Measurements from ENCODE around the gene MAP3K14.

The MAP3K14 gene

DNA sequence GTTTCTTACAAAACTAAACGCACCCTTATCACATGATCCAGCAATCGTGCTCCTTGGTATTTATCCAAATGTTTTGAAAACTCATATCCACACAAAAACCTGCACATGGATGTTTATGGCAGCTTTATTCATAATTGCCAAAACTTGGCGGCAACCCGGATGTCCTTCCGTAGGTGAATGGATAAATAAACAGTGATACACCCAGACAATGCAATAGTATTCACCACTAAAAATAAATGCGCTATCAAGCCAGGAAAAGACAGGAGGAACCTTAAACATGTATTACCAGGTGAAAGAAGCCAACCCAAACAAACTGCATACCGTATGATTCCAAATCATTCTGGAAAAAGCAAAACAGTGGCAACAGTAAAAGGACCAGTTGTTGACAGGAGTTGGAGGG is 64.9 kb downstream of the MAP3K14 start:
- Histone ChIP-seq H3K27ac (no peak overlapping the region), H3K4me3 (IDR thresholded peaks at IDR 0.05; ENCODE audit: insufficient read depth, low read depth, low read length) (no peak overlapping the region), H3K79me2 (ENCODE audit: insufficient read depth, low read depth) (no peaks in the 10 kb centered on the region), H2AFZ (ENCODE audit: low read depth) (no peak overlapping the region), H3K27me3 (ENCODE audit: insufficient read depth, low read depth) (no peaks in the 10 kb centered on the region), H3K9ac (no peak overlapping the region), H3K4me1 (ENCODE audit: low read depth, poor library complexity, severe bottlenecking) (peaks cover 17% of the 10 kb centered on the region), H3K36me3 (ENCODE audit: insufficient read depth) (no peaks in the 10 kb centered on the region), H4K20me1 (ENCODE audit: insufficient read depth) (no peaks in the 10 kb centered on the region), H3K4me2 (no peak overlapping the region)
- TF ChIP-seq, protein P1, sequence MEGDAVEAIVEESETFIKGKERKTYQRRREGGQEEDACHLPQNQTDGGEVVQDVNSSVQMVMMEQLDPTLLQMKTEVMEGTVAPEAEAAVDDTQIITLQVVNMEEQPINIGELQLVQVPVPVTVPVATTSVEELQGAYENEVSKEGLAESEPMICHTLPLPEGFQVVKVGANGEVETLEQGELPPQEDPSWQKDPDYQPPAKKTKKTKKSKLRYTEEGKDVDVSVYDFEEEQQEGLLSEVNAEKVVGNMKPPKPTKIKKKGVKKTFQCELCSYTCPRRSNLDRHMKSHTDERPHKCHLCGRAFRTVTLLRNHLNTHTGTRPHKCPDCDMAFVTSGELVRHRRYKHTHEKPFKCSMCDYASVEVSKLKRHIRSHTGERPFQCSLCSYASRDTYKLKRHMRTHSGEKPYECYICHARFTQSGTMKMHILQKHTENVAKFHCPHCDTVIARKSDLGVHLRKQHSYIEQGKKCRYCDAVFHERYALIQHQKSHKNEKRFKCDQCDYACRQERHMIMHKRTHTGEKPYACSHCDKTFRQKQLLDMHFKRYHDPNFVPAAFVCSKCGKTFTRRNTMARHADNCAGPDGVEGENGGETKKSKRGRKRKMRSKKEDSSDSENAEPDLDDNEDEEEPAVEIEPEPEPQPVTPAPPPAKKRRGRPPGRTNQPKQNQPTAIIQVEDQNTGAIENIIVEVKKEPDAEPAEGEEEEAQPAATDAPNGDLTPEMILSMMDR (conservative IDR thresholded peaks at IDR 0.05; ENCODE audit: low read depth, low read length), result no peak

DNA sequence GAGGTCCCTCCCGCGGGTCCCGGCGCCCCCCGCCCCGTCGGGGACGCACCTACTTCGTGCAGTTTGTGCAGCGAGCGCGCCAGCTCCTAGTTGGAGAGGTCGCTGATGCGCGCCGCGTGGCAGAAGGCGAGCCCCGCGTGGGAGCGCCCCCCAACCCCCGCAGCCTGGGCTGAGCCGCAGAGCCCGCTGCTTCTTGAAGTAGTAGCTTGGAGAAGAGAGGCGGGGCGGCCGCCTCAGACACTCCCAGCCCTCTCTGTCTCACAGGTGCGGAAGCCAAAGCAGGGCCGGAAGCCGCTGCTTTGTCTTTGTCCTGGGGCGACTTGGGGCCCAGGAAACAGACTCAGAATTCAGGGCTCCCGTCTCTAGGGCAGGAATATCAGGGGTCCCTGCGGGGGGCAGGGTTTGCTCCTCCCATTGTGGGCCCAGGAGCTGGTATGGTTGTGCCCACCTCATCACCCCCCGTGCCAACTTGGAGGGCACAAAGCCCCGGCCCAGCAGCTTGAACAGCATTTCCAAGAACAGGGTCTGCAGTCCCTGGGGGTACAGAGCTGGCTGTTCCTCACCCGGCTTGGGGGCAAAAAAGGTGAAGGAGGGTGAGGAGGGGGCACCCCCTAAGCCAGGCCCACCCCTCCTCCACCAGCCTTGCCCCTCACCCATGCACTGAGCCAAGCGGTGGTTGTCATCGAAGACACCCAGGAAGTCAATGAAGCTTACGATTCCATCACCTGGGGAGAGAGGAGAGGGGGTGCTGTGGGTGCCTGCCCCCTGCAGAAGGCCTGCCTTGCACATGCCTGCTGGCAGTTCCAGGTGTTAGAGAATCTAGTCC is 68.5 kb downstream of the MAP3K14 start:
- peaks cover 3% of the 10 kb centered on the region; the same call in 1 of the 2 replicates for H3K36me3 ChIP-seq (ENCODE audit: insufficient read depth)
- peaks cover 19% of the 10 kb centered on the region for H3K4me1 ChIP-seq (ENCODE audit: low read depth, poor library complexity, severe bottlenecking)
- H3K27me3 ChIP-seq (ENCODE audit: insufficient read depth, low read depth), result no peaks in the 10 kb centered on the region
- TF ChIP-seq, protein P1 (conservative IDR thresholded peaks at IDR 0.05; ENCODE audit: low read depth, low read length), result no peak
- H3K79me2 ChIP-seq (ENCODE audit: insufficient read depth, low read depth), result no peaks in the 10 kb centered on the region
- no peak overlapping the region for H3K4me3 ChIP-seq (IDR thresholded peaks at IDR 0.05; ENCODE audit: insufficient read depth, low read depth, low read length)
- peak overlapping the region; percentile 71 for H2AFZ ChIP-seq (ENCODE audit: low read depth)
- peak overlapping the region; percentile 63 for H3K27ac ChIP-seq
- H3K9ac ChIP-seq, result peak overlapping the region; percentile 70
- no peaks in the 10 kb centered on the region for H4K20me1 ChIP-seq (ENCODE audit: insufficient read depth)
- peak overlapping the region; percentile 69 for H3K4me2 ChIP-seq

DNA sequence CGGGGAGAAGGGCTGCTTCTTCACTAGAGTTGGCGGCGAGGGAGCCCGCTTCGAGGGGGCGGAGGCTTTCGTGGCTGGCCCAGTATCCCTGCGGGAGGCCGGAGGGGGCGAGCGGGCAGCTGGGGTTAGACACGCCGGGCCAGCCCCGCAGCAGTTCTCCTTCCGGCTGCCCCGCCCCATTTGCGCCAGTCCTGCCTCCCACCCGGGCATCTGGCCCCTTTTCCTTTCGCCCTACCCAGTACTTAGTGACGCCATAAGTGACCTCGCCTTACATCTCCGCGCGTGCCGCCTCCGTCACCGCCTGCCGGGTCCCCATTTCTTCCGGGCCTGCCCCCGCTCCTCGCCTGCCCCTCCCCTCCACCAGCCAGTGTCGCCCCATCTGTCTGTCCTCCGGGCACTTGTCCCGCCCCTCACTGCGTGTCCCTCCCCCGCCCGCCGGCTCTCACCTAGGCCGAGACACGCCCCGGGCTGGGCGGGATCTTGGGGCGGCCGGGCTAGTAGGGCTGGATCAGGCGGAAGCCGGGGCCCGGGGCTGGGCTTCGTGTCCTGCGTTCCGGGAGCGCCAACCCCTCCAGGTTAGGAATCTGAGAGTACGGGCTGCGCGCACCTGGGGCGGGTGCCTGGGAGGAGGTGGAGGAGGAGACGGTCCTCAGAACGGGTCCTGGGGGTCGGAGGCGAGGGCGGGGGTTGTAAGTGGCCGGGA is 69.2 kb downstream of the MAP3K14 start:
- H3K4me3 ChIP-seq (IDR thresholded peaks at IDR 0.05; ENCODE audit: insufficient read depth, low read depth, low read length), result no peak overlapping the region
- TF ChIP-seq, protein P1 (conservative IDR thresholded peaks at IDR 0.05; ENCODE audit: low read depth, low read length), result no peak
- no peaks in the 10 kb centered on the region for H4K20me1 ChIP-seq (ENCODE audit: insufficient read depth)

DNA sequence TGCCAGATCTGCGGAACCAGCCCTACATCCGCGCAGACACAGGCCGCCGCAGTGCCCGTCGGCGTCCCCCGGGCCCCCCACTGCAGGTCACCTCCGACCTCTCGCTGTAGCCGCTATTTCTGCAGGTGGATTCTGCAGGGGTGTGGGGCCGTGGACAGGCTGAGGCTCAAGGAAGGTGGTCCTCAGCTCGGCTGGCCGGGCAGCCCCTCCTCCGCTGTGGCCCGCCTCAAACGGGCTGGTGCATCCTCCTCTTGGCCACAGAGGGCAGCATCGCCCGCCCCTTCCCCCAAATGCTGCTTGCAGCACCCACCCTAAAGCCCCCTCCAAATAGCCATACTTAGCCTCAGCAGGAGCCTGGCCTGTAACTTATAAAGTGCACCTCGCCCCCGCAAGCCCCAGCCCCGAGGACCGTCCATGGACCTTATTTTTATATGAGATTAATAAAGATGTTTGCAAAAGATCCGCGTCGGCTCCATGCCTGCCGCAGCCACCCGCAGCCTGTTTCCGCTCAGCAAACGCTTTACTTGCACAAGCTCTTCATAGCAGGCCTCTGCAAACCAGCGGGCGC is 69.9 kb downstream of the MAP3K14 start:
- TF ChIP-seq, protein P1 (conservative IDR thresholded peaks at IDR 0.05; ENCODE audit: low read depth, low read length), result peak; percentile 65
- Histone ChIP-seq H3K36me3 (ENCODE audit: insufficient read depth) (peaks cover 3% of the 10 kb centered on the region; the same call in 1 of the 2 replicates), H3K4me2 (peak overlapping the region; percentile 69), H3K27ac (peak overlapping the region; percentile 63), H2AFZ (ENCODE audit: low read depth) (0 out of 2 replicates have a peak overlapping the region, but pooled peaks have one; percentile 15), H3K9ac (peak overlapping the region; percentile 70; the same call in 1 of the 2 replicates), H3K4me3 (IDR thresholded peaks at IDR 0.05; ENCODE audit: insufficient read depth, low read depth, low read length) (no peak overlapping the region), H3K27me3 (ENCODE audit: insufficient read depth, low read depth) (no peaks in the 10 kb centered on the region), H3K79me2 (ENCODE audit: insufficient read depth, low read depth) (no peaks in the 10 kb centered on the region), H3K4me1 (ENCODE audit: low read depth, poor library complexity, severe bottlenecking) (peaks cover 19% of the 10 kb centered on the region), H4K20me1 (ENCODE audit: insufficient read depth) (no peaks in the 10 kb centered on the region)

More for the DNA sequence above, 69.2 kb downstream of the MAP3K14 start:
- Histone ChIP-seq H3K79me2 (ENCODE audit: insufficient read depth, low read depth) (no peaks in the 10 kb centered on the region), H3K27me3 (ENCODE audit: insufficient read depth, low read depth) (no peaks in the 10 kb centered on the region), H3K4me2 (peak overlapping the region; percentile 69), H3K36me3 (ENCODE audit: insufficient read depth) (peaks cover 3% of the 10 kb centered on the region; the same call in 1 of the 2 replicates), H2AFZ (ENCODE audit: low read depth) (peak overlapping the region; percentile 71), H3K4me1 (ENCODE audit: low read depth, poor library complexity, severe bottlenecking) (peaks cover 19% of the 10 kb centered on the region), H3K27ac (peak overlapping the region; percentile 63), H3K9ac (peak overlapping the region; percentile 70)
